ENCODE results near the gene CTDSPL2. TPM values are rescaled to one million over a fixed set of nuclear protein-coding genes. Genes with fewer than 3 reads are reported as not detected.
A peak's percentile ranks its signal among the peaks of the same experiment; 100 is the strongest.

CTDSPL2 gene
- total and polyA plus RNA-seq, 2 of the 8 experiments (the other 6 are each of a cell fraction or from before 2014, with no cell fraction given): 25.2 to 64.7 TPM

- no peak for TF ChIP-seq KDM5A (IDR thresholded peaks at IDR 0.05; ENCODE audit: low read length)
- no peak for TF ChIP-seq SP2 (IDR thresholded peaks at IDR 0.05; ENCODE audit: low read length)
- TF ChIP-seq BACH1 (IDR thresholded peaks at IDR 0.05; ENCODE audit: low read length): peak; percentile 43; the same call in 1 of the 2 replicates
- no peak for TF ChIP-seq CHD7 (IDR thresholded peaks at IDR 0.05; ENCODE audit: insufficient replicate concordance, low read length)
- peak; percentile 49 for TF ChIP-seq TAF7 (optimal IDR thresholded peaks at IDR 0.05; ENCODE audit: borderline replicate concordance, low read depth, low read length)
- no peak for TF ChIP-seq SAP30 (IDR thresholded peaks at IDR 0.05; ENCODE audit: insufficient read depth, insufficient replicate concordance, low read length)
- TF ChIP-seq ATF2 (IDR thresholded peaks at IDR 0.05; ENCODE audit: low read length): no peak
- no peak for TF ChIP-seq JUND (IDR thresholded peaks at IDR 0.05; ENCODE audit: low read length)
- no peak for TF ChIP-seq NRF1 (IDR thresholded peaks at IDR 0.05; ENCODE audit: low read depth, low read length)
These were observed 109.0 kb downstream of the CTDSPL2 start (continued) for GRCh38 chr15:44536302-44536961.
